ENCODE data around the gene PLD4.

GRCh38 chr14:104893435-104894207 is 31.1 kb upstream of the PLD4 start:
- TF ChIP-seq CTCF (IDR thresholded peaks at IDR 0.05; ENCODE audit: low read length) (no peak), EZH2 (IDR thresholded peaks at IDR 0.05; ENCODE audit: borderline replicate concordance, low read length) (no peak)

Data from OCI-LY1 (cell line).